HepG2 (cell line): ENCODE data around the gene POLR1G. TPM values are rescaled to one million over a fixed set of nuclear protein-coding genes. Genes with fewer than 3 reads are reported as not detected.

Source experiments
- CREB1 ChIP-seq, 2 experiments: fragments of 450-650 bp in 1 of 2; IDR thresholded peaks; 2 replicates each; pipeline ENCODE4 v1.6.1; 2016 to 2017; ENCODE audit warnings: control low read depth in 1 of 2, mild to moderate bottlenecking in 1 of 2, missing compliant biosample characterization in 1 of 2, missing genetic modification characterization in 1 of 2
- GRHL1 ChIP-seq: sonication (generic); formaldehyde crosslinking; conservative IDR thresholded peaks from 2 replicates; pipeline ENCODE4 v1.8.0; 2022; ENCODE audit warnings: missing genetic modification reagents
- HMGA1 ChIP-seq: sonication (generic); formaldehyde crosslinking; conservative IDR thresholded peaks from 2 replicates; pipeline ENCODE4 v1.4.0; 2020; ENCODE audit warnings: missing genetic modification reagents
- NONO ChIP-seq, 2 experiments: fragments of 450-650 bp in 1 of 2; sonication (generic) in 1 of 2; formaldehyde crosslinking in 1 of 2; IDR thresholded peaks in 1 of 2; conservative IDR thresholded peaks in 1 of 2; 2 replicates each; pipeline versions ENCODE4 v1.6.1 to v1.8.0; 2017 to 2022; ENCODE audit warnings: mild to moderate bottlenecking in 1 of 2, missing genetic modification reagents in 1 of 2, moderate library complexity in 1 of 2
- RBFOX2 ChIP-seq: fragments of 200-400 bp; formaldehyde crosslinking; IDR thresholded peaks from 2 replicates; pipeline ENCODE4 v1.6.1; 2017; ENCODE audit warnings: low read depth, mild to moderate bottlenecking, low read length
- TGIF2 ChIP-seq: IDR thresholded peaks from 2 replicates; pipeline ENCODE4 v1.6.1; 2016; ENCODE audit warnings: control low read depth, missing compliant biosample characterization
- ZNF251 ChIP-seq: sonication (generic); formaldehyde crosslinking; IDR thresholded peaks from 2 replicates; pipeline ENCODE4 v1.9.0; 2021; ENCODE audit warnings: mild to moderate bottlenecking, missing genetic modification reagents
- ZNF558 ChIP-seq: sonication (generic); formaldehyde crosslinking; IDR thresholded peaks from 2 replicates; pipeline ENCODE4 v1.9.0; 2022; ENCODE audit warnings: mild to moderate bottlenecking, missing genetic modification reagents, borderline replicate concordance
- ZSCAN9 ChIP-seq: IDR thresholded peaks from 2 replicates; pipeline ENCODE4 v1.6.1; 2016; ENCODE audit warnings: borderline replicate concordance
- polyA plus RNA-seq, 8 experiments: library from polyadenylated mRNA; depleted of rRNA in 3 of 8; stranded (reverse) in 7 of 8; unstranded in 1 of 8; fragments of >200 nt; fragmentation: Illumina TruSeq in 4 of 8; extraction: Trizol in 4 of 8; gene quantifications; 2 replicates each; pipeline versions ENCODE4 v1.2.1 to v1.2.3, GENCODE V29; 2011 to 2016; ENCODE audit warnings: low read depth in 4 of 8, missing spikeins in 1 of 8, mixed read lengths in 1 of 8; ENCODE audit not compliant: insufficient read depth in 1 of 8
- total RNA-seq, 5 experiments: library from RNA; depleted of rRNA; stranded (reverse); fragments of >200 nt; fragmentation: Illumina TruSeq; extraction: Trizol; gene quantifications; 2 replicates each; pipeline ENCODE4 v1.2.3, GENCODE V29; 2016; ENCODE audit warnings: low read depth in 1 of 5
- TF ChIP-seq, protein P1 (sequence below): sonication (generic); formaldehyde crosslinking; IDR thresholded peaks from 2 replicates; pipeline ENCODE4 v1.4.0; 2020; ENCODE audit warnings: low read depth, missing genetic modification reagents
- TF ChIP-seq, protein P2 (sequence below): sonication (generic); formaldehyde crosslinking; IDR thresholded peaks from 2 replicates; pipeline ENCODE4 v1.5.1; 2020; ENCODE audit warnings: mild to moderate bottlenecking, missing genetic modification reagents, moderate library complexity
- TF ChIP-seq, protein P3 (sequence below): sonication (generic); formaldehyde crosslinking; IDR thresholded peaks from 2 replicates; pipeline ENCODE4; 2020; ENCODE audit warnings: missing genetic modification reagents, mild to moderate bottlenecking, borderline replicate concordance
- TF ChIP-seq, protein P4 (sequence below): IDR thresholded peaks from 2 replicates; pipeline ENCODE4 v1.6.1; 2012; ENCODE audit warnings: inconsistent platforms

The POLR1G gene
- total and polyA plus RNA-seq, 2 of the 13 experiments (the other 11 are each of a cell fraction or from before 2014, with no cell fraction given): 3.5 to 20.8 TPM

GRCh38 chr19:45404557-45405434 lies 1.6 kb upstream of the POLR1G start, which contains the start of gene PPP1R13L (continued):
- TF ChIP-seq, protein P1, sequence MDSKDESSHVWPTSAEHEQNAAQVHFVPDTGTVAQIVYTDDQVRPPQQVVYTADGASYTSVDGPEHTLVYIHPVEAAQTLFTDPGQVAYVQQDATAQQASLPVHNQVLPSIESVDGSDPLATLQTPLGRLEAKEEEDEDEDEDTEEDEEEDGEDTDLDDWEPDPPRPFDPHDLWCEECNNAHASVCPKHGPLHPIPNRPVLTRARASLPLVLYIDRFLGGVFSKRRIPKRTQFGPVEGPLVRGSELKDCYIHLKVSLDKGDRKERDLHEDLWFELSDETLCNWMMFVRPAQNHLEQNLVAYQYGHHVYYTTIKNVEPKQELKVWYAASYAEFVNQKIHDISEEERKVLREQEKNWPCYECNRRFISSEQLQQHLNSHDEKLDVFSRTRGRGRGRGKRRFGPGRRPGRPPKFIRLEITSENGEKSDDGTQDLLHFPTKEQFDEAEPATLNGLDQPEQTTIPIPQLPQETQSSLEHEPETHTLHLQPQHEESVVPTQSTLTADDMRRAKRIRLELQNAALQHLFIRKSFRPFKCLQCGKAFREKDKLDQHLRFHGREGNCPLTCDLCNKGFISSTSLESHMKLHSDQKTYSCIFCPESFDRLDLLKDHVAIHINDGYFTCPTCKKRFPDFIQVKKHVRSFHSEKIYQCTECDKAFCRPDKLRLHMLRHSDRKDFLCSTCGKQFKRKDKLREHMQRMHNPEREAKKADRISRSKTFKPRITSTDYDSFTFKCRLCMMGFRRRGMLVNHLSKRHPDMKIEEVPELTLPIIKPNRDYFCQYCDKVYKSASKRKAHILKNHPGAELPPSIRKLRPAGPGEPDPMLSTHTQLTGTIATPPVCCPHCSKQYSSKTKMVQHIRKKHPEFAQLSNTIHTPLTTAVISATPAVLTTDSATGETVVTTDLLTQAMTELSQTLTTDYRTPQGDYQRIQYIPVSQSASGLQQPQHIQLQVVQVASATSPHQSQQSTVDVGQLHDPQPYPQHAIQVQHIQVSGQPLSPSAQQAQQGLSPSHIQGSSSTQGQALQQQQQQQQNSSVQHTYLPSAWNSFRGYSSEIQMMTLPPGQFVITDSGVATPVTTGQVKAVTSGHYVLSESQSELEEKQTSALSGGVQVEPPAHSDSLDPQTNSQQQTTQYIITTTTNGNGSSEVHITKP (CRISPR knock-in tag): peak; percentile 69; the same call in 1 of the 2 replicates
- TF ChIP-seq HMGA1 (CRISPR knock-in tag) (no peak), TGIF2 (CRISPR knock-in tag) (peak; percentile 8; the same call in 1 of the 2 replicates), GRHL1 (CRISPR knock-in tag) (no peak), NONO (IDR thresholded peaks at IDR 0.05) (no peak), NONO (CRISPR knock-in tag; conservative IDR thresholded peaks at IDR 0.05) (peak; percentile 55; the same call in 1 of the 2 replicates), ZNF251 (CRISPR knock-in tag) (no peak), ZNF558 (CRISPR knock-in tag) (peak; percentile 81; the same call in 1 of the 2 replicates), ZSCAN9 (CRISPR knock-in tag) (0 out of 2 replicates have a peak, but pooled peaks have one; percentile 5), CREB1 (IDR thresholded peaks at IDR 0.05) (no peak), CREB1 (CRISPR knock-in tag; IDR thresholded peaks at IDR 0.05) (0 out of 2 replicates have a peak, but pooled peaks have one; percentile 8), RBFOX2 (peak; percentile 52)
- TF ChIP-seq, protein P2, sequence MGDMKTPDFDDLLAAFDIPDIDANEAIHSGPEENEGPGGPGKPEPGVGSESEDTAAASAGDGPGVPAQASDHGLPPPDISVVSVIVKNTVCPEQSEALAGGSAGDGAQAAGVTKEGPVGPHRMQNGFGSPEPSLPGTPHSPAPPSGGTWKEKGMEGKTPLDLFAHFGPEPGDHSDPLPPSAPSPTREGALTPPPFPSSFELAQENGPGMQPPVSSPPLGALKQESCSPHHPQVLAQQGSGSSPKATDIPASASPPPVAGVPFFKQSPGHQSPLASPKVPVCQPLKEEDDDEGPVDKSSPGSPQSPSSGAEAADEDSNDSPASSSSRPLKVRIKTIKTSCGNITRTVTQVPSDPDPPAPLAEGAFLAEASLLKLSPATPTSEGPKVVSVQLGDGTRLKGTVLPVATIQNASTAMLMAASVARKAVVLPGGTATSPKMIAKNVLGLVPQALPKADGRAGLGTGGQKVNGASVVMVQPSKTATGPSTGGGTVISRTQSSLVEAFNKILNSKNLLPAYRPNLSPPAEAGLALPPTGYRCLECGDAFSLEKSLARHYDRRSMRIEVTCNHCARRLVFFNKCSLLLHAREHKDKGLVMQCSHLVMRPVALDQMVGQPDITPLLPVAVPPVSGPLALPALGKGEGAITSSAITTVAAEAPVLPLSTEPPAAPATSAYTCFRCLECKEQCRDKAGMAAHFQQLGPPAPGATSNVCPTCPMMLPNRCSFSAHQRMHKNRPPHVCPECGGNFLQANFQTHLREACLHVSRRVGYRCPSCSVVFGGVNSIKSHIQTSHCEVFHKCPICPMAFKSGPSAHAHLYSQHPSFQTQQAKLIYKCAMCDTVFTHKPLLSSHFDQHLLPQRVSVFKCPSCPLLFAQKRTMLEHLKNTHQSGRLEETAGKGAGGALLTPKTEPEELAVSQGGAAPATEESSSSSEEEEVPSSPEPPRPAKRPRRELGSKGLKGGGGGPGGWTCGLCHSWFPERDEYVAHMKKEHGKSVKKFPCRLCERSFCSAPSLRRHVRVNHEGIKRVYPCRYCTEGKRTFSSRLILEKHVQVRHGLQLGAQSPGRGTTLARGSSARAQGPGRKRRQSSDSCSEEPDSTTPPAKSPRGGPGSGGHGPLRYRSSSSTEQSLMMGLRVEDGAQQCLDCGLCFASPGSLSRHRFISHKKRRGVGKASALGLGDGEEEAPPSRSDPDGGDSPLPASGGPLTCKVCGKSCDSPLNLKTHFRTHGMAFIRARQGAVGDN (CRISPR knock-in tag): peak; percentile 10; the same call in 1 of the 2 replicates
- TF ChIP-seq, protein P3, sequence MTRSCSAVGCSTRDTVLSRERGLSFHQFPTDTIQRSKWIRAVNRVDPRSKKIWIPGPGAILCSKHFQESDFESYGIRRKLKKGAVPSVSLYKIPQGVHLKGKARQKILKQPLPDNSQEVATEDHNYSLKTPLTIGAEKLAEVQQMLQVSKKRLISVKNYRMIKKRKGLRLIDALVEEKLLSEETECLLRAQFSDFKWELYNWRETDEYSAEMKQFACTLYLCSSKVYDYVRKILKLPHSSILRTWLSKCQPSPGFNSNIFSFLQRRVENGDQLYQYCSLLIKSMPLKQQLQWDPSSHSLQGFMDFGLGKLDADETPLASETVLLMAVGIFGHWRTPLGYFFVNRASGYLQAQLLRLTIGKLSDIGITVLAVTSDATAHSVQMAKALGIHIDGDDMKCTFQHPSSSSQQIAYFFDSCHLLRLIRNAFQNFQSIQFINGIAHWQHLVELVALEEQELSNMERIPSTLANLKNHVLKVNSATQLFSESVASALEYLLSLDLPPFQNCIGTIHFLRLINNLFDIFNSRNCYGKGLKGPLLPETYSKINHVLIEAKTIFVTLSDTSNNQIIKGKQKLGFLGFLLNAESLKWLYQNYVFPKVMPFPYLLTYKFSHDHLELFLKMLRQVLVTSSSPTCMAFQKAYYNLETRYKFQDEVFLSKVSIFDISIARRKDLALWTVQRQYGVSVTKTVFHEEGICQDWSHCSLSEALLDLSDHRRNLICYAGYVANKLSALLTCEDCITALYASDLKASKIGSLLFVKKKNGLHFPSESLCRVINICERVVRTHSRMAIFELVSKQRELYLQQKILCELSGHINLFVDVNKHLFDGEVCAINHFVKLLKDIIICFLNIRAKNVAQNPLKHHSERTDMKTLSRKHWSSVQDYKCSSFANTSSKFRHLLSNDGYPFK: no peak
- TF ChIP-seq, protein P4, sequence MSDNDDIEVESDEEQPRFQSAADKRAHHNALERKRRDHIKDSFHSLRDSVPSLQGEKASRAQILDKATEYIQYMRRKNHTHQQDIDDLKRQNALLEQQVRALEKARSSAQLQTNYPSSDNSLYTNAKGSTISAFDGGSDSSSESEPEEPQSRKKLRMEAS: peak; percentile 8; the same call in 1 of the 2 replicates
